ENCODE results near the gene RCSD1. TPM values are rescaled to one million over a fixed set of nuclear protein-coding genes. Genes with fewer than 3 reads are reported as not detected.

The RCSD1 gene
- total RNA-seq, 2 donors from 2014 or later = 2.8 to 13.8 TPM

GRCh38 chr1:167678422-167678821, 48.4 kb downstream of the RCSD1 start:
- intact Hi-C loops (cut with DNase I) = no loop called here
- TF ChIP-seq POLR2A (IDR thresholded peaks at IDR 0.05) = no peak
- no peak for TF ChIP-seq CTCF (IDR thresholded peaks at IDR 0.05)
- no peak for TF ChIP-seq POLR2AphosphoS5 (IDR thresholded peaks at IDR 0.05)
- no peak overlapping the region for H3K4me3 ChIP-seq
- peaks cover 6% of the 10 kb centered on the region for H3K4me1 ChIP-seq (replicated peaks)
- no peaks in the 10 kb centered on the region for H3K9me3 ChIP-seq
- H3K27me3 ChIP-seq (replicated peaks; ENCODE audit: insufficient read depth) = no peaks in the 10 kb centered on the region
- H3K36me3 ChIP-seq = no peaks in the 10 kb centered on the region
- WGBS = 94% methylated on average over 10 of the region's 10 CpGs
- DNase-seq (ENCODE audit: low spot score) = no peak
- H3K27ac ChIP-seq = no peak overlapping the region

- H3K9me3 ChIP-seq = no peaks in the 10 kb centered on the region
- H3K27ac ChIP-seq = no peak overlapping the region
- no peak for DNase-seq (ENCODE audit: low spot score)
- no peaks in the 10 kb centered on the region for H3K27me3 ChIP-seq (replicated peaks; ENCODE audit: insufficient read depth)
- intact Hi-C loops (cut with DNase I) = no loop called here
- no peak overlapping the region for H3K4me3 ChIP-seq
- peaks cover 7% of the 10 kb centered on the region for H3K4me1 ChIP-seq (replicated peaks)
- 64% methylated on average over 3 of the region's 3 CpGs for WGBS
- TF ChIP-seq CTCF (IDR thresholded peaks at IDR 0.05) = no peak
- no peak for TF ChIP-seq POLR2A (IDR thresholded peaks at IDR 0.05)
- TF ChIP-seq POLR2AphosphoS5 (IDR thresholded peaks at IDR 0.05) = no peak
- no peaks in the 10 kb centered on the region for H3K36me3 ChIP-seq
These were observed 48.8 kb downstream of the RCSD1 start for GRCh38 chr1:167678838-167679237.

- Histone ChIP-seq H3K9me3 (no peaks in the 10 kb centered on the region), H3K27ac (no peak overlapping the region), H3K4me3 (no peak overlapping the region), H3K36me3 (no peaks in the 10 kb centered on the region), H3K4me1 (replicated peaks) (peaks cover 7% of the 10 kb centered on the region), H3K27me3 (replicated peaks; ENCODE audit: insufficient read depth) (no peaks in the 10 kb centered on the region)
- intact Hi-C loops (cut with DNase I) = loop anchor here (10.0 kb wide), 1 partner anchor 45 kb away; the partner anchor contains the start of gene RCSD1
- no peak for DNase-seq (ENCODE audit: low spot score)
- 91% methylated on average over 6 of the region's 6 CpGs for WGBS
- TF ChIP-seq POLR2A (IDR thresholded peaks at IDR 0.05) = no peak
- no peak for TF ChIP-seq POLR2AphosphoS5 (IDR thresholded peaks at IDR 0.05)
- no peak for TF ChIP-seq CTCF (IDR thresholded peaks at IDR 0.05)
These were observed 49.7 kb downstream of the RCSD1 start for GRCh38 chr1:167679714-167680113.

- H3K27ac ChIP-seq = no peak overlapping the region
- intact Hi-C loops (cut with DNase I) = loop anchor here (10.0 kb wide), 1 partner anchor 46 kb away; the partner anchor contains the start of gene RCSD1
- H3K36me3 ChIP-seq = no peaks in the 10 kb centered on the region
- no peaks in the 10 kb centered on the region for H3K27me3 ChIP-seq (replicated peaks; ENCODE audit: insufficient read depth)
- H3K9me3 ChIP-seq = no peaks in the 10 kb centered on the region
- TF ChIP-seq POLR2AphosphoS5 (IDR thresholded peaks at IDR 0.05) = no peak
- TF ChIP-seq POLR2A (IDR thresholded peaks at IDR 0.05) = no peak
- TF ChIP-seq CTCF (IDR thresholded peaks at IDR 0.05) = no peak
- no peak overlapping the region for H3K4me3 ChIP-seq
- H3K4me1 ChIP-seq (replicated peaks) = peaks cover 7% of the 10 kb centered on the region
- DNase-seq (ENCODE audit: low spot score) = no peak
- WGBS = 48% methylated on average over 3 of the region's 3 CpGs
These were observed 51.0 kb downstream of the RCSD1 start for GRCh38 chr1:167681024-167681423.

- 24% methylated on average over 5 of the region's 5 CpGs for WGBS
- no peaks in the 10 kb centered on the region for H3K36me3 ChIP-seq
- H3K27ac ChIP-seq = no peak overlapping the region
- no peak overlapping the region for H3K4me3 ChIP-seq
- peaks cover 7% of the 10 kb centered on the region for H3K4me1 ChIP-seq (replicated peaks)
- H3K9me3 ChIP-seq = no peaks in the 10 kb centered on the region
- no peaks in the 10 kb centered on the region for H3K27me3 ChIP-seq (replicated peaks; ENCODE audit: insufficient read depth)
- DNase-seq (ENCODE audit: low spot score) = no peak
- TF ChIP-seq CTCF (IDR thresholded peaks at IDR 0.05) = no peak
- no peak for TF ChIP-seq POLR2A (IDR thresholded peaks at IDR 0.05)
- no peak for TF ChIP-seq POLR2AphosphoS5 (IDR thresholded peaks at IDR 0.05)
- intact Hi-C loops (cut with DNase I) = loop anchor here (10.0 kb wide), 1 partner anchor 47 kb away; the partner anchor contains the start of gene RCSD1
These were observed 51.5 kb downstream of the RCSD1 start for GRCh38 chr1:167681451-167682098.

Data from prostate gland (tissue), 2 donors.